WI38 (cell line): Measurements from ENCODE around the gene BRD8.

Experiments
- H3K4me3 ChIP-seq: 2 replicates; pipeline ENCODE4 v1.5.1; 2011; ENCODE audit warnings: low read depth, mild to moderate bottlenecking, control low read depth, low read length
- TF ChIP-seq, protein P1 (sequence below): IDR thresholded peaks from 2 replicates; pipeline ENCODE4 v1.5.1; 2012; ENCODE audit warnings: low read depth, mild to moderate bottlenecking, control low read depth, low read length

The BRD8 gene

DNA sequence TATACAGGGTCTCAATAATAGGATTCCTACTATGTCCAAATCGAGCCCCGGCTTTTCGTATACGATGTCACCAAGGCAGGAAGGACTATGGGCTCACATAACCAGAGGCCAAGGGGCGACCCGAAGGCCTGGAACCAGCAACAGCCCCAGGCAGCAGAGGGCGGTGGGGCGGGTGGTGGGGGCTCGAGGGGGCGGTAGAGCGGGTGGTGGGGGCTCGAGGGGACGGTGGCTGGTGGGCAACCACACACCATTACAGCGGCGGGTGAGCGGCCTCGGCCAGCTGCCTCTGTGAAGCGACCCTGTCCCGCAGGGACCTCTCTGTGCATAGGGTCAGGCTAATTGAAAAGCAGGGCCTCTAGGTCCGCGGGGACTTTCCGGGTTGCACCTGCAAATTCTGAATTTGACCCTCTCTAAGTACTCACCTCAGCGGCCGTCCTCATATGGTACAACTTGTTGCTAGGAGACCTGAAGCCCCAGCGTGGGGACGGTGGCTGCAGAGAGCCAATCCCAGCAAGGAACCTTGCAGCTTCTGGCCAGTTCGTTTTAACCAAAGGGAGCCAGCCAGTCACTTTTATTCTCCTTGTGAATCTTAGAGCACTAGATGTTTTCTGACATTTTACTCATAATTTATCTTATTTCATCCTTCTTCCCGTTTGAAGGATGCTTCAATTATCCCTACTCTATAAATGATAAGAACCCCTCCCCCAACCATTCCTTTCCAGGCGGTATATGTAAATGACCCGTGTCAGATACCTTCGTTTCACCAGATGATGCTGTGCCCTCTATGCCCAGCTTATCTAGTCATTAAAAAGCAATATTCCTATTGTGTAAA, 39.3 kb downstream of the BRD8 start, which contains the start of gene NME5:
Gene NME5 (minus strand): TSS at position 480 of the 832 bp plus-strand sequence. CDS start 648 bp downstream, outside the sequence.
- TF ChIP-seq, protein P1, sequence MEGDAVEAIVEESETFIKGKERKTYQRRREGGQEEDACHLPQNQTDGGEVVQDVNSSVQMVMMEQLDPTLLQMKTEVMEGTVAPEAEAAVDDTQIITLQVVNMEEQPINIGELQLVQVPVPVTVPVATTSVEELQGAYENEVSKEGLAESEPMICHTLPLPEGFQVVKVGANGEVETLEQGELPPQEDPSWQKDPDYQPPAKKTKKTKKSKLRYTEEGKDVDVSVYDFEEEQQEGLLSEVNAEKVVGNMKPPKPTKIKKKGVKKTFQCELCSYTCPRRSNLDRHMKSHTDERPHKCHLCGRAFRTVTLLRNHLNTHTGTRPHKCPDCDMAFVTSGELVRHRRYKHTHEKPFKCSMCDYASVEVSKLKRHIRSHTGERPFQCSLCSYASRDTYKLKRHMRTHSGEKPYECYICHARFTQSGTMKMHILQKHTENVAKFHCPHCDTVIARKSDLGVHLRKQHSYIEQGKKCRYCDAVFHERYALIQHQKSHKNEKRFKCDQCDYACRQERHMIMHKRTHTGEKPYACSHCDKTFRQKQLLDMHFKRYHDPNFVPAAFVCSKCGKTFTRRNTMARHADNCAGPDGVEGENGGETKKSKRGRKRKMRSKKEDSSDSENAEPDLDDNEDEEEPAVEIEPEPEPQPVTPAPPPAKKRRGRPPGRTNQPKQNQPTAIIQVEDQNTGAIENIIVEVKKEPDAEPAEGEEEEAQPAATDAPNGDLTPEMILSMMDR = no peak
- H3K4me3 ChIP-seq = 0 out of 2 replicates have a peak within 1 kb of the TSS, but pooled peaks have one; percentile 34

DNA sequence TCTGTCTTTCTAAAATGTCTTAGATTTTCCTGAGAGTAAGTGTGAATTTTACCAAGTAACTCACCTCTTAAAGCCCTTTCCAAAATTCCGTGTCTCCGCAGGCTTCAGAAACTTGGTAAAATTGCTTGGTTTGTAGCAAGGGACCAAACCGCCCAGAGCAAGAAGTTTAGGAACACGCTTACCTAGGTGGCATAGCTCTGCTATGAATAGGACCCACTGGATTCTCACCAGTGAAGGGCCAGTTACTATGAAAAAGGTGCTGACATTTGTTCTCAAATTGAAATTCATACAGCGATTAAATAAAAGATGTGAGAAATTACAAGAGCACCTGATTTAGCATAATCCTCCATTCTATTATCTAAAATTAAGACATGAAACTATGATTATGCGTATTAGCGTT, 45.9 kb downstream of the BRD8 start:
- TF ChIP-seq, protein P1 = no peak
- no peak overlapping the region for H3K4me3 ChIP-seq

DNA sequence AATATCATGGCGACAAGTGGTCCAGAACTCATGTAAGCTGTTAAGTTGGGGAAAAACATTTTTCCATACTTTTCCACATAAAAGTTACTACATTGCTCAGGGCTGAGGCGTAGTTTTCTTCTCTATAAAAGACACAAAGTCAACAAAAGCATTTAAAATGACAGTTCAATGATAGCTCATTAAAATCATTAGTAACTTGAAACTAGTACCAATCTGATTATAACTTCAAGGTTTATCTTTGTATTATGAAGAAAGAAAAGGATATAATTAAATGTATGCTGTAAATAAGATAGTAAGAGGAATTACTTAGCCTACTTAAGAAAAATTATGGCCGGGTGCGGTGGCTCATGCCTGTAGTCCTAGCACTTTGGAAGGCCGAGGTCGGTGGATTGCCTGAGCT, 49.1 kb downstream of the BRD8 start:
- TF ChIP-seq, protein P1 = no peak
- H3K4me3 ChIP-seq = no peak overlapping the region

DNA sequence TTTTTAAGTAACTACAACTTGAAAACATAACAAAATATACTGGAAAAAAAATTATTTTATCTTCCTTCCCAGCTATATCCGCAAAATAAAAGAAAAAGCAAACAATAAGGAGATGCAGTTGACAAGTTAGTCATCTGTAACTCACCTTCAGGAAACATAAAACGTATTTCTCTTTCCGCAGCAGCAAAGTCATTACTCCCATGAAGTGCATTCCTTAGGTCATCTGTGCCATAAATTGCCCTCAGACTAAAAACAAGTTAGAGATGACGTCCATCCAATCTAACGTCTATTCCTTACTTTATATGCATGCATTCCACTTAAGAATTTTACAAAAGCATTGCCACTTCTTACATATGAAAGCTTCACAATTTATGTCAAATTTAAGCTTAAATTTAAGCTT, 50.1 kb downstream of the BRD8 start:
- TF ChIP-seq, protein P1 = no peak
- no peak overlapping the region for H3K4me3 ChIP-seq

DNA sequence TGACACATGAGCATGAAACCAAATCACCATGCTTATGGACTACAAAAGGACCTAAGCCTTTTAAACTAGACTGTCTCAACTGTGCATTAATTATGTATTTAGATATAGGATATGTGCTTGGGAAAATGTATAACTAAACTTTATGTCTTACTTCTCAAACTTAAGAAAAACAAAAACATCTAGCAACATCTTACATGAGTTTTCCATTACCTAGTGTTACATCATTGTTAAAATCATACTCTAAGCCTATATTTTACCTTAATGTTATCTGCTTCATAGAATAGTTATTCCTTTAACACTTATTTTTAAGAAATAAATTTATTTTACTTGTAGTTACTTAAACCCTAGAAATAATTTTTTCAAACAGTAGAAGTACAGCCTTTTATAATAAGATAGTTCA, 63.2 kb downstream of the BRD8 start:
- no peak overlapping the region for H3K4me3 ChIP-seq
- TF ChIP-seq, protein P1 = no peak

DNA sequence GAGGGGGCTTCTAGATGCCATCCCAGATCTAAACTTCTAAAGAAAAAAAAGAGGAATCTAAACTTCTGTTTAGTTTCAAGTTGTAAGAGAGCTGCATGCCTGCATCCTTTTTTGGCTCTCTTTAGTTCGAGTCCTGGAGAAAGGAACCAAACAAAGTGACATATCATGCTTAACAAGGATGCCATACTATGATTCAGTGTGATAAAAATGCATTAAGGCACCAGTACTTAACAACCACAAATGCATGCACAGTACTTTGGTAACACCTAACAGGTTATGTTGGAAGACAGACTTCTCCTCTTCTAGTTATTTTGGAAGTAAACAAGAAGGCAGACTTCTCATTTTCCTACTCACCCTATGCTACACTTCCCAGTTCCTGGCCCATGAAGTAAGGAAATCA, 66.5 kb downstream of the BRD8 start:
- no peak overlapping the region for H3K4me3 ChIP-seq

DNA sequence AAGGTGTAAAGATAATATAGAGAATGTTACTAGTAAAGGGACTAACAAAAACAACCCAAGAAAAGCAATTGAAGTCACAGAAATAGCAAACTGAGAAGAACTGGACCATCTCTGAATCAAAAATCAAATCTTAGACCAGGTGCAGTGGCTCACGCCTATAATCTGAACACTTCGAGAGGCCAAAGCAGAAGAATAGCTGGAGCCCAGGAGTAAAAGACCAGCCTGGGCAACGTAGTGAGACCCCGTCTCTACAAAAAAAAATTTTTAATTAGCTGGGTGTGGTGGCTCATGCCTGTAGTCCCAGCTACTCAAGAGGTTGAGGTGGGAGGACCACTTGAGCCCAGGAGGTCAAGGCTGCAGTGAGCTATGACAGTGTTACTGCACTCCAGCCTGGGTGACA, 67.2 kb downstream of the BRD8 start:
- TF ChIP-seq, protein P1 = no peak
- H3K4me3 ChIP-seq = no peak overlapping the region

More for the DNA sequence above, 66.5 kb downstream of the BRD8 start:
- TF ChIP-seq, protein P1 = no peak
